Colonic mucosa (tissue), 4 donors: Measurements from ENCODE around the gene PRR15L. TPM values are rescaled to one million over a fixed set of nuclear protein-coding genes. Genes with fewer than 3 reads are reported as not detected.
A peak's percentile ranks its signal among the peaks of the same experiment; 100 is the strongest.

Experiments used
- DNase-seq: peaks from one replicate; pipeline ENCODE4 v3.0.0-alpha.2; 2020
- H3K27ac ChIP-seq: fragments of 200-600 bp; one replicate; pipeline ENCODE4 v1.8.0; 2021
- H3K27me3 ChIP-seq: fragments of 200-600 bp; one replicate; pipeline ENCODE4 v1.8.0; 2021
- H3K36me3 ChIP-seq: fragments of 200-600 bp; one replicate; pipeline ENCODE4 v1.8.0; 2021
- H3K4me1 ChIP-seq: fragments of 200-600 bp; one replicate; pipeline ENCODE4 v1.8.0; 2021; ENCODE audit warnings: mild to moderate bottlenecking
- H3K4me3 ChIP-seq: fragments of 200-600 bp; one replicate; pipeline ENCODE4 v1.8.0; 2021
- H3K9ac ChIP-seq, 2 donors: one replicate each; pipeline ENCODE4 v1.7.0; 2013; ENCODE audit warnings: control low read depth in 2 of 2, low read depth in 2 of 2, low read length in 2 of 2
- H3K9me3 ChIP-seq: fragments of 200-600 bp; one replicate; pipeline ENCODE4 v1.8.0; 2021
- CTCF ChIP-seq: fragments of 200-600 bp; IDR thresholded peaks from one replicate; pipeline ENCODE4 v1.8.0; 2022; ENCODE audit warnings: antibody characterized with exemption, mild to moderate bottlenecking
- intact Hi-C: fragments of 100-400 bp; cut with DNase I; formaldehyde crosslinking; loops from one replicate; pipeline ENCODE4 v1.14.1; 2022
- total RNA-seq, 2 donors: library from RNA; stranded (reverse); fragmentation: NEBNext Ultra II Directional in 1 of 2; extraction: Animal tissue kit (Norgen Biotek cat#: 25700) in 1 of 2; gene quantifications; one replicate each; pipeline ENCODE4 v1.2.1, GENCODE V29; 2021
- donor health status: healthy.
- donor health status: DM: no; HTN: no; CAD: no.
- donor health status: DM: no; HTN: no; CAD: no.

The PRR15L gene
- total RNA-seq, 2 donors from 2014 or later, result 223 to 259 TPM

DNA sequence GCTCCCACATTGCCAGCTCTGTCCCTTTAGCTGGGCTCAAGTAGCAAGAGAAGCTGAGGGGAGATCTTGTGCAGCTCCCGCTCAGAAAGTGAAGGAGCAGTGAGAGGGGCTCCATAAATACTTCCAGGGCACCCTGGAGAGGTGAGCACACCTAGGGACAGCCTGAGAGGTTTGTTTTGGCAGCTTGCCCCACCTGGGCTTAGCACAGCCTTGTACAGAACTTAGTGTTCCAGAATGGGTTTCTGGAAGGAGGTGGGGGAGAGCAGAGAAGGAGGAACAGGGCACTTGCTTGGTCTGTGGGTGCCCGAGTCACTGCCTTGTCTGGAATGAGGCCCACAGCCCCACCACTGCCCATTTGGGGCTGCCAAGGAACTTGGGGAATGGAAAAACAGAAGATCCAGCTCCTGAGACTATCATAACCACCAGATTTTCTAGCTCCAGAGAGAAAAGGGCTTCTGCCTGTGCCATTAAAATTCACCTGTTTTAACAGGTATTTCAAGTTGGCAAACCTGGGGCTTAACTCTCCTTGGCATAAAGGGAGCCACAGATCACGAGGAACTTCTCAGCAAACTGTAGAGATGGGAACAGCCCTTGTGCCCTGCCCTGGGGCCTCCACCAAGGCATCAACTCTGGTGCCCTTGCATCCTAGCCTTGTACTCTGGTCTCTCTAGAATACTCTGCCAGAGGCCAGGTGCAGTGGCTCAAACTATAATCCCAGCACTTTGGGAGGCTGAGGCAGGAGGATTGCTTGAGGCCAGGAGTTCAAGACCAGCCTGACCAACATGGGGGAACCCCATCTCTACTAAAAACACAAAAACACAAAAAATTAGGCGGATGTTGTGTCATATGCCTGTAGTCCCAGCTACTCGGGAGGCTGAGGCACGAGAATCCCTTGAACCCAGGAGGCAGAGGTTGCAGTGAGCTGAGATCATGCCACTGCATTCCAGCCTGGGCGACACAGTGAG is 1.9 kb downstream of the PRR15L start:
- DNase-seq, result peak; percentile 73
- Histone ChIP-seq H3K4me3 (peak overlapping the region; percentile 55), H3K9ac (peak overlapping the region; percentile 91 to 100), H3K36me3 (no peaks in the 10 kb centered on the region), H3K9me3 (no peaks in the 10 kb centered on the region), H3K27me3 (no peaks in the 10 kb centered on the region), H3K4me1 (peaks cover 2% of the 10 kb centered on the region), H3K27ac (peak overlapping the region; percentile 86)
- TF ChIP-seq CTCF, result no peak
- intact Hi-C loops, result no loop called here

GRCh38 chr17:47953909-47954308 is 3.8 kb downstream of the PRR15L start:
- Histone ChIP-seq H3K4me1 (no peaks in the 10 kb centered on the region), H3K27me3 (no peaks in the 10 kb centered on the region), H3K9me3 (no peaks in the 10 kb centered on the region), H3K9ac (peak overlapping the region; percentile 61 to 100), H3K27ac (peak overlapping the region; percentile 86), H3K4me3 (peak overlapping the region; percentile 55), H3K36me3 (no peaks in the 10 kb centered on the region)
- intact Hi-C loops, result no loop called here
- TF ChIP-seq CTCF, result no peak
- no peak for DNase-seq

- peak; percentile 91 for DNase-seq
- Histone ChIP-seq H3K36me3 (no peaks in the 10 kb centered on the region), H3K4me1 (no peaks in the 10 kb centered on the region), H3K9ac (peak overlapping the region; percentile 32 to 100), H3K27me3 (no peaks in the 10 kb centered on the region), H3K9me3 (no peaks in the 10 kb centered on the region), H3K4me3 (no peak overlapping the region), H3K27ac (peak overlapping the region; percentile 86)
- no peak for TF ChIP-seq CTCF
- intact Hi-C loops, result no loop called here
Measured at GRCh38 chr17:47952171-47953021, 5.3 kb downstream of the PRR15L start.

DNA sequence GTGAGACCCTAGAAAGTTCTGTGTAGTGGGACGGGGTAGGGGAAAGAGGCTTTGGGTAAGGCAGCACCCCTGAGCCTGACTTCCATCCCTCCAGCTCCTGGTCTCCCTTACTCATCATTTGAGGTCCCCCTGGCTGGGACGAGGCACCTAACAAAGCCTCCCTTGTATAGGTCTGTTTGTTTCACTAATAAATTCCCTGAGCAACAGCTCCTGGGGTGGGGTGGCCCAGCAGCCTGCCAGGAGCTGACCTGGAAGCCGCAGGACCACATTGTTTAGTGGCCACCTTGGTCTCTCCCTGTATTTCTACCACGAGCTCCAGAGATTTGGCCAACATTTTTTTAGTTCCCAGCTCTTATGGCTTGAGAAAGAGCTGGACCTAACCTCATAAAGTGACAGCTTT is 7.2 kb downstream of the PRR15L start:
- H3K36me3 ChIP-seq, result no peaks in the 10 kb centered on the region
- peak overlapping the region in 1 of 2 donors; percentile 91 for H3K9ac ChIP-seq
- H3K9me3 ChIP-seq, result no peaks in the 10 kb centered on the region
- intact Hi-C loops, result no loop called here
- no peaks in the 10 kb centered on the region for H3K4me1 ChIP-seq
- no peak for DNase-seq
- H3K4me3 ChIP-seq, result no peak overlapping the region
- peak overlapping the region; percentile 86 for H3K27ac ChIP-seq
- H3K27me3 ChIP-seq, result no peaks in the 10 kb centered on the region
- no peak for TF ChIP-seq CTCF

GRCh38 chr17:47949946-47950345 is 7.7 kb downstream of the PRR15L start:
- Histone ChIP-seq H3K9me3 (no peaks in the 10 kb centered on the region), H3K4me3 (no peak overlapping the region), H3K9ac (peak overlapping the region in 1 of 2 donors; percentile 91), H3K4me1 (no peaks in the 10 kb centered on the region), H3K27me3 (no peaks in the 10 kb centered on the region), H3K36me3 (no peaks in the 10 kb centered on the region), H3K27ac (peak overlapping the region; percentile 86)
- intact Hi-C loops, result loop anchor here (2.0 kb wide), 1 partner anchor 19 kb away; no protein-coding TSS in a partner anchor
- DNase-seq, result peak; percentile 67
- TF ChIP-seq CTCF, result no peak
